K562 (cell line): ENCODE measurements around the gene MCFD2. TPM values are rescaled to one million over a fixed set of nuclear protein-coding genes. Genes with fewer than 3 reads are reported as not detected.

ENCODE experiments used
- ARID1B ChIP-seq: fragments of 450-650 bp; IDR thresholded peaks from 2 replicates; pipeline ENCODE4 v1.6.1; 2016; ENCODE audit warnings: antibody characterized with exemption, mild to moderate bottlenecking, inconsistent platforms
- BHLHE40 ChIP-seq: IDR thresholded peaks from 2 replicates; pipeline ENCODE4 v1.6.1; 2011; ENCODE audit warnings: low read length, improper control_type of control experiment
- COPS2 ChIP-seq: fragments of 450-650 bp; conservative IDR thresholded peaks from 2 replicates; pipeline ENCODE4 v1.6.1; 2016; ENCODE audit warnings: mild to moderate bottlenecking, moderate library complexity
- GABPB1 ChIP-seq: sonication (generic); formaldehyde crosslinking; IDR thresholded peaks from 2 replicates; pipeline ENCODE4 v1.8.0; 2022; ENCODE audit warnings: mild to moderate bottlenecking, missing genetic modification reagents
- HDGF ChIP-seq: fragments of 450-650 bp; IDR thresholded peaks from 2 replicates; pipeline ENCODE4 v1.6.1; 2016
- IFI16 ChIP-seq: fragments of 250-450 bp; sonication (Bioruptor Pico); IDR thresholded peaks from 2 replicates; pipeline ENCODE4 v2.1.2; 2022; ENCODE audit warnings: mild to moderate bottlenecking, inconsistent platforms
- ILK ChIP-seq: fragments of 450-650 bp; IDR thresholded peaks from 2 replicates; pipeline ENCODE4 v1.6.1; 2016; ENCODE audit warnings: missing genetic modification characterization, low read depth, mild to moderate bottlenecking, missing compliant biosample characterization, moderate library complexity, borderline replicate concordance
- KHSRP ChIP-seq: fragments of 450-650 bp; IDR thresholded peaks from 2 replicates; pipeline ENCODE4 v1.6.1; 2017
- MITF ChIP-seq: IDR thresholded peaks from 2 replicates; pipeline ENCODE4 v1.6.1; 2014; ENCODE audit warnings: antibody characterized with exemption
- MNT ChIP-seq, 2 experiments: fragments of 450-650 bp; conservative IDR thresholded peaks; 2 replicates each; pipeline ENCODE4 v1.6.1; 2017; ENCODE audit warnings: mild to moderate bottlenecking in 2 of 2, moderate library complexity in 2 of 2
- MXI1 ChIP-seq: IDR thresholded peaks from 2 replicates; pipeline ENCODE4 v1.6.1; 2011; ENCODE audit warnings: low read depth, mild to moderate bottlenecking, improper control_type of control experiment, low read length
- NR0B1 ChIP-seq: fragments of 450-650 bp; IDR thresholded peaks from one replicate; pipeline ENCODE4 v1.6.1; 2018; ENCODE audit warnings: mild to moderate bottlenecking, moderate library complexity; ENCODE audit not compliant: partially characterized antibody
- RAD51 ChIP-seq: fragments of 450-650 bp; IDR thresholded peaks from 2 replicates; pipeline ENCODE4 v1.7.1; 2016; ENCODE audit warnings: low read depth, mild to moderate bottlenecking, borderline replicate concordance
- SOX6 ChIP-seq: fragments of 450-650 bp; IDR thresholded peaks from 2 replicates; pipeline ENCODE4 v1.6.1; 2014; ENCODE audit warnings: mild to moderate bottlenecking
- TEAD1 ChIP-seq, 2 experiments: fragments of 450-650 bp in 1 of 2; sonication (generic) in 1 of 2; formaldehyde crosslinking; IDR thresholded peaks; 2 replicates each; pipeline versions ENCODE4 v1.4.0 to v1.8.0; 2020 to 2022; ENCODE audit warnings: mild to moderate bottlenecking in 2 of 2, missing genetic modification reagents in 1 of 2
- TFE3 ChIP-seq: fragments of 450-650 bp; formaldehyde crosslinking; IDR thresholded peaks from 2 replicates; pipeline ENCODE4 v1.4.0; 2020; ENCODE audit warnings: mild to moderate bottlenecking, mixed read lengths
- USF2 ChIP-seq: sonication (generic); formaldehyde crosslinking; IDR thresholded peaks from 2 replicates; pipeline ENCODE4 v1.5.0; 2020; ENCODE audit warnings: missing genetic modification reagents
- ZKSCAN1 ChIP-seq: fragments of 150-350 bp; IDR thresholded peaks from 2 replicates; pipeline ENCODE4 v1.6.1; 2016; ENCODE audit warnings: low read depth, low read length
- ZNF282 ChIP-seq: sonication (generic); formaldehyde crosslinking; IDR thresholded peaks from 2 replicates; pipeline ENCODE4 v1.8.1; 2023; ENCODE audit warnings: missing genetic modification reagents
- ZNF695 ChIP-seq: fragments of 450-650 bp; formaldehyde crosslinking; IDR thresholded peaks from 2 replicates; pipeline ENCODE4 v1.4.0; 2020; ENCODE audit warnings: mild to moderate bottlenecking, moderate library complexity
- polyA plus RNA-seq, 8 experiments: library from polyadenylated mRNA; depleted of rRNA in 4 of 8; stranded (reverse) in 5 of 8; unstranded in 3 of 8; fragments of >200 nt; fragmentation: Nextera tagmentation in 2 of 8; fragmentation: Illumina TruSeq in 1 of 8; extraction: Ambion mirVana in 2 of 8; extraction: Trizol in 1 of 8; gene quantifications; 2 replicates each; pipeline versions ENCODE4 v1.2.1 to v1.2.3, GENCODE V29; 2011 to 2014; ENCODE audit warnings: inconsistent platforms in 1 of 8, missing spikeins in 1 of 8
- total RNA-seq, 7 experiments: library from RNA; depleted of rRNA in 6 of 7; stranded (reverse); fragments of >200 nt in 6 of 7; fragmentation: Illumina TruSeq in 2 of 7; extraction: Trizol in 2 of 7; gene quantifications; 2 replicates each; pipeline versions ENCODE4 v1.2.1 to v1.2.3, GENCODE V29; 2011 to 2021; ENCODE audit warnings: low replicate concordance in 1 of 7
- TF ChIP-seq, protein P1 (sequence below): sonication (generic); formaldehyde crosslinking; IDR thresholded peaks from 2 replicates; pipeline ENCODE4 v1.8.0; 2022; ENCODE audit warnings: mild to moderate bottlenecking, low read depth, missing genetic modification reagents

Gene MCFD2
- total and polyA plus RNA-seq, 9 of the 15 experiments (the other 6 are each of a cell fraction or from before 2014, with no cell fraction given) = 78.6 to 237 (median 123) TPM

DNA sequence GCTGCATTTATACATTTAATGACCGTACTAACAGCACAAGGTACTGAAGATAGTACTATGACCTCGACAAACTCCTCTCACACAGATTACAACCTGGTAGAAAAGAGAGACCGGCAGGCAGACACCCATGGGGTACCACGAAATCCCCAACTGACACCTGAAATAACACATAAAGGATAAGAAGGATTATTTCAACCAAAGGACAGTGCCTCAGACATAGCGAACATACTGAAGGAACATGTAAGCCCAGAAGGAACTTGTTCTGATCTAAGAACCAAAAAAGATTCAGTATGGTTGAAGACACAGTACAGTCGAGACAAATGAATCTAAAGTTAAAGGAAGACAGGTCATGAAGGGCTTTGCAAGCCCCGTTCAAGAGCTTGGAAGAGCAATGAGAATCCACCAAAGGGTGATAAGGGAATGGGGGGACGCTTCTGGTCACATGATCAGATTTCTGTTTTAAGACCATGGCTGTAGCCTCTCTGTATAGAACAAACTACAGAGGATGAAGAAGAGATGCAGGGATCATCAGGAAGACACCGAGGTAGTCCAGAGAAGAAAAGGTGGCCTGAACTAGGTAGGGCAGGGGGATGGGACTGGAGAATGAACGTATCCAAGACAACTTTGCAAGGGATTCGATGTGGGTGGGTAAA lies 902 bp downstream of the MCFD2 start (continued):
- TF ChIP-seq NR0B1 (no peak), RAD51 (peak; percentile 90), MITF (peak; percentile 18; the same call in 1 of the 2 replicates), HDGF (peak; percentile 35; the same call in 1 of the 2 replicates), BHLHE40 (0 out of 2 replicates have a peak, but pooled peaks have one; percentile 8), GABPB1 (CRISPR knock-in tag) (0 out of 2 replicates have a peak, but pooled peaks have one; percentile 4), ZKSCAN1 (no peak), COPS2 (no peak), ARID1B (no peak), USF2 (CRISPR knock-in tag) (peak; percentile 68), IFI16 (CRISPR knock-in tag) (no peak), MXI1 (no peak), ZNF282 (CRISPR knock-in tag) (no peak), ZNF695 (CRISPR knock-in tag) (no peak), SOX6 (no peak), ILK (tag) (no peak), MNT (conservative IDR thresholded peaks at IDR 0.05) (peak; percentile 23 to 32; a peak in 1 of 4 replicates), TEAD1 (CRISPR knock-in tag; IDR thresholded peaks at IDR 0.05) (0 out of 4 replicates have a peak, but pooled peaks of 1 of the 2 experiments have one; percentile 8), KHSRP (no peak), TFE3 (peak; percentile 96)
- TF ChIP-seq, protein P1, sequence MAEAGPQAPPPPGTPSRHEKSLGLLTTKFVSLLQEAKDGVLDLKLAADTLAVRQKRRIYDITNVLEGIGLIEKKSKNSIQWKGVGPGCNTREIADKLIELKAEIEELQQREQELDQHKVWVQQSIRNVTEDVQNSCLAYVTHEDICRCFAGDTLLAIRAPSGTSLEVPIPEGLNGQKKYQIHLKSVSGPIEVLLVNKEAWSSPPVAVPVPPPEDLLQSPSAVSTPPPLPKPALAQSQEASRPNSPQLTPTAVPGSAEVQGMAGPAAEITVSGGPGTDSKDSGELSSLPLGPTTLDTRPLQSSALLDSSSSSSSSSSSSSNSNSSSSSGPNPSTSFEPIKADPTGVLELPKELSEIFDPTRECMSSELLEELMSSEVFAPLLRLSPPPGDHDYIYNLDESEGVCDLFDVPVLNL (CRISPR knock-in tag) = no peak
